Panc1 (cell line): ENCODE results near the gene RNF8. TPM values are rescaled to one million over a fixed set of nuclear protein-coding genes. Genes with fewer than 3 reads are reported as not detected.

Experiments
- ATAC-seq: fragments of 200-7000 bp; cut with Tn5 transposase; 2 replicates; pipeline ENCODE4 v1.9.1; 2020; ENCODE audit warnings: mild to moderate bottlenecking, moderate library complexity
- BruUV-seq: library from RNA; stranded (reverse); fragments of 400-500 nt; replicated peaks from 2 replicates; lab custom pipeline; 2021; lab: Mats Ljungman, UMichigan
- CTCF ChIA-PET: fragments of 300-600 bp; sonication (Branson Sonifier 250); formaldehyde crosslinking; loops from one replicate; lab custom pipeline; 2022; ENCODE audit warnings: antibody characterized with exemption; lab: Charles Lee
- POLR2A ChIA-PET: fragments of 300-600 bp; sonication (Branson Sonifier 250); formaldehyde crosslinking; loops from one replicate; lab custom pipeline; 2022; ENCODE audit warnings: antibody characterized with exemption; lab: Charles Lee
- DNase-seq: peaks from one replicate; pipeline ENCODE4 v3.0.0-alpha.2; 2010; ENCODE audit warnings: low read depth, low spot score
- H3K27ac ChIP-seq: 2 replicates; pipeline ENCODE4 v1.5.1; 2011; ENCODE audit warnings: mild to moderate bottlenecking, low read length, inconsistent platforms
- H3K27me3 ChIP-seq: fragments of 200-500 bp; sonication (Bioruptor generic); 2 replicates; pipeline ENCODE4 v1.6.0; 2014; ENCODE audit warnings: low read length, inconsistent platforms; ENCODE audit not compliant: control insufficient read depth, insufficient read depth
- H3K36me3 ChIP-seq: fragments of 200-500 bp; sonication (Bioruptor generic); 2 replicates; pipeline ENCODE4 v1.5.1; 2014; ENCODE audit warnings: inconsistent platforms, mild to moderate bottlenecking, low read length, moderate library complexity; ENCODE audit not compliant: control insufficient read depth, insufficient read depth
- H3K4me1 ChIP-seq: 2 replicates; pipeline ENCODE4 v1.5.1; 2011; ENCODE audit warnings: inconsistent platforms, mild to moderate bottlenecking, low read length, moderate library complexity; ENCODE audit not compliant: control insufficient read depth, insufficient read depth
- H3K4me3 ChIP-seq, 2 experiments: 2 replicates each; pipeline ENCODE4 v1.5.1; 2011 to 2012; ENCODE audit warnings: low read depth in 2 of 2, low read length in 2 of 2, mild to moderate bottlenecking in 2 of 2, inconsistent platforms in 1 of 2, moderate library complexity in 1 of 2
- H3K9me3 ChIP-seq: fragments of 200-500 bp; sonication (Bioruptor generic); 2 replicates; pipeline ENCODE4 v1.5.1; 2014; ENCODE audit warnings: low read depth, mild to moderate bottlenecking, inconsistent platforms, low read length, moderate library complexity; ENCODE audit not compliant: control insufficient read depth, insufficient read depth
- CTCF ChIP-seq: fragments of 450-650 bp; IDR thresholded peaks from 2 replicates; pipeline ENCODE4 v1.5.1; 2017; ENCODE audit warnings: mild to moderate bottlenecking
- POLR2AphosphoS5 ChIP-seq: IDR thresholded peaks from 2 replicates; pipeline ENCODE4 v1.6.1; 2012; ENCODE audit warnings: mild to moderate bottlenecking, low read depth, low read length, moderate library complexity
- REST ChIP-seq, 2 experiments: IDR thresholded peaks; 2 replicates each; pipeline ENCODE4 v1.6.1; 2011 to 2012; ENCODE audit warnings: low read depth in 2 of 2, control low read depth in 1 of 2, low read length in 1 of 2, mild to moderate bottlenecking in 1 of 2, moderate library complexity in 1 of 2; ENCODE audit not compliant: insufficient read depth in 1 of 2
- SIN3A ChIP-seq: IDR thresholded peaks from 2 replicates; pipeline ENCODE4 v1.6.1; 2012; ENCODE audit warnings: low read depth, mild to moderate bottlenecking, low read length, moderate library complexity, borderline replicate concordance; ENCODE audit not compliant: insufficient read depth
- TCF7L2 ChIP-seq: IDR thresholded peaks from 2 replicates; pipeline ENCODE4 v1.6.1; 2011; ENCODE audit warnings: mild to moderate bottlenecking, low read depth, low read length, inconsistent platforms
- in situ Hi-C: cut with HindIII; loops from 2 replicates; pipeline ENCODE4 v1.10.0; 2016; ENCODE audit warnings: low sequenced_read_pairs, low pct_unique_long_range_greater_than_20kb
- intact Hi-C: fragments of 100-400 bp; cut with micrococcal nuclease; formaldehyde crosslinking; loops from one replicate; pipeline ENCODE4 v1.10.0; 2022; ENCODE audit not compliant: unreplicated experiment
- total RNA-seq: library from RNA; stranded (reverse); gene quantifications from one replicate; pipeline ENCODE4 v1.2.1, GENCODE V29; 2021; ENCODE audit not compliant: unreplicated experiment

RNF8 gene
- total RNA-seq, 1 experiment from 2014 or later, result 21.1 TPM

- BruUV-seq, result no TSS peak
- ChIA-PET CTCF (interaction anchor here (0.7 kb wide), 1 partner anchor 89 kb away, joined by 4 read pairs; no protein-coding TSS in a partner anchor), POLR2A (interaction anchor here (0.6 to 0.7 kb wide), 2 partner anchors 27 to 153 kb away, joined by 3 to 4 read pairs; no protein-coding TSS in a partner anchor)
- H3K4me3 ChIP-seq, result no peak overlapping the region
- TF ChIP-seq REST (IDR thresholded peaks at IDR 0.05; ENCODE audit: insufficient read depth in 1 of 2, low read depth in 2 of 2, low read length in 1 of 2) (no peak), TCF7L2 (no peak), CTCF (no peak), POLR2AphosphoS5 (no peak), SIN3A (no peak)
- H3K27me3 ChIP-seq, result no peaks in the 10 kb centered on the region
- DNase-seq (no peak), ATAC-seq (no peak)
- H3K4me1 ChIP-seq, result peaks cover 11% of the 10 kb centered on the region
- no peak overlapping the region for H3K27ac ChIP-seq
- intact Hi-C loops, result no loop called here
- in situ Hi-C loops, result no loop called here
- no peaks in the 10 kb centered on the region for H3K9me3 ChIP-seq
- peaks cover 9% of the 10 kb centered on the region for H3K36me3 ChIP-seq
Measured at GRCh38 chr6:37438930-37439329, 85.1 kb downstream of the RNF8 start.

- Histone ChIP-seq H3K36me3 (peaks cover 8% of the 10 kb centered on the region; the same call in 1 of the 2 replicates), H3K9me3 (no peaks in the 10 kb centered on the region), H3K4me3 (no peak overlapping the region), H3K4me1 (peaks cover 6% of the 10 kb centered on the region), H3K27me3 (no peaks in the 10 kb centered on the region), H3K27ac (no peak overlapping the region)
- ATAC-seq (no peak), DNase-seq (no peak)
- no peak for TF ChIP-seq CTCF
- no peak for TF ChIP-seq REST (IDR thresholded peaks at IDR 0.05; ENCODE audit: insufficient read depth in 1 of 2, low read depth in 2 of 2, low read length in 1 of 2)
- TF ChIP-seq POLR2AphosphoS5, result no peak
- no peak for TF ChIP-seq TCF7L2
- TF ChIP-seq SIN3A, result no peak
- ChIA-PET POLR2A (interaction anchor here (1.6 kb wide), 1 partner anchor 48 kb away, joined by 4 read pairs; no protein-coding TSS in a partner anchor), CTCF (interaction anchor here (0.5 kb wide), 1 partner anchor 538 kb away, joined by 4 read pairs; no protein-coding TSS in a partner anchor)
- no TSS peak for BruUV-seq
- in situ Hi-C loops, result no loop called here
- intact Hi-C loops, result no loop called here
Measured at GRCh38 chr6:37441651-37442050, 87.9 kb downstream of the RNF8 start.
